Fibroblast of pulmonary artery (primary cell): ENCODE results near the gene MAB21L1.

Experiments
- DNase-seq: peaks from one replicate; pipeline ENCODE4 v3.0.0-alpha.2; 2010; ENCODE audit warnings: low read depth
- H3K4me3 ChIP-seq: replicated peaks from 2 replicates; pipeline ENCODE4 v1.5.1; 2011; ENCODE audit warnings: low read depth, mild to moderate bottlenecking, control low read depth, low read length, moderate library complexity
- CTCF ChIP-seq: IDR thresholded peaks from 2 replicates; pipeline ENCODE4 v1.5.1; 2011; ENCODE audit warnings: mild to moderate bottlenecking, control low read depth, low read length, inconsistent platforms; ENCODE audit errors: missing control alignments

MAB21L1 gene

GRCh38 chr13:35480346-35480745, 3.9 kb upstream of the MAB21L1 start:
- DNase-seq, result no peak
- no peak for TF ChIP-seq CTCF
- H3K4me3 ChIP-seq, result no peak overlapping the region

GRCh38 chr13:35479706-35480105, 3.2 kb upstream of the MAB21L1 start:
- TF ChIP-seq CTCF, result no peak
- no peak for DNase-seq
- no peak overlapping the region for H3K4me3 ChIP-seq

- DNase-seq, result no peak
- no peak for TF ChIP-seq CTCF
- no peak overlapping the region for H3K4me3 ChIP-seq
Observed at GRCh38 chr13:35479038-35479492, 2.6 kb upstream of the MAB21L1 start.

- no peak for DNase-seq
- no peak overlapping the region for H3K4me3 ChIP-seq
- TF ChIP-seq CTCF, result no peak
Observed at GRCh38 chr13:35478271-35479037, 2.0 kb upstream of the MAB21L1 start.

GRCh38 chr13:35477386-35477946, 977 bp upstream of the MAB21L1 start:
- TF ChIP-seq CTCF, result no peak
- no peak for DNase-seq
- no peak overlapping the region for H3K4me3 ChIP-seq

GRCh38 chr13:35475212-35475959, 1.1 kb downstream of the MAB21L1 start:
- peak; percentile 14 for DNase-seq

More at GRCh38 chr13:35475212-35475959, 1.1 kb downstream of the MAB21L1 start:
- no peak for TF ChIP-seq CTCF
- peak overlapping the region; percentile 50 for H3K4me3 ChIP-seq
